BJ (cell line): ENCODE data around the gene SPATA24. TPM values are rescaled to one million over a fixed set of nuclear protein-coding genes. Genes with fewer than 3 reads are reported as not detected.

Experiments used
- CTCF ChIA-PET: fragments of 350-600 bp; formaldehyde crosslinking; extraction: SDS; loops from one replicate; lab custom pipeline; 2021; ENCODE audit warnings: antibody characterized with exemption, inconsistent platforms; lab: Yijun Ruan, JAX
- POLR2A ChIA-PET: fragments of 300-600 bp; sonication (Branson Sonifier 250); formaldehyde crosslinking; extraction: SDS; loops from one replicate; lab custom pipeline; 2021; ENCODE audit warnings: antibody characterized with exemption; lab: Charles Lee
- DNase-seq: peaks from one replicate; pipeline ENCODE4 v3.0.0-alpha.2; 2011; ENCODE audit warnings: low read depth
- H3K27me3 ChIP-seq: 2 replicates; pipeline ENCODE4 v1.6.0; 2011; ENCODE audit warnings: low read length; ENCODE audit not compliant: control insufficient read depth, insufficient read depth
- H3K36me3 ChIP-seq: 2 replicates; pipeline ENCODE4 v1.5.1; 2011; ENCODE audit warnings: low read length; ENCODE audit not compliant: control insufficient read depth, insufficient read depth
- H3K4me3 ChIP-seq: 2 replicates; pipeline ENCODE4 v1.5.1; 2011; ENCODE audit warnings: low read depth, mild to moderate bottlenecking, control low read depth, low read length
- CTCF ChIP-seq: IDR thresholded peaks from 2 replicates; pipeline ENCODE4 v1.5.1; 2011; ENCODE audit warnings: low read depth, mild to moderate bottlenecking, control low read depth, inconsistent platforms, low read length, moderate library complexity; ENCODE audit not compliant: insufficient read depth
- polyA plus RNA-seq: library from polyadenylated mRNA; depleted of rRNA; stranded (reverse); fragments of >200 nt; gene quantifications from 2 replicates; pipeline ENCODE4 v1.2.3, GENCODE V29; 2011

The SPATA24 gene
- polyA plus RNA-seq, 1 experiment: 3.4 TPM

- H3K4me3 ChIP-seq: no peak overlapping the region
- CTCF ChIA-PET: interaction anchor here (1.2 to 4.0 kb wide), 3 partner anchors 98 to 103 kb away, joined by 3 to 18 read pairs (median 5); no protein-coding TSS in a partner anchor
- POLR2A ChIA-PET: no interaction called here
- TF ChIP-seq CTCF: no peak
- H3K27me3 ChIP-seq: no peaks in the 10 kb centered on the region
- no peak for DNase-seq
- H3K36me3 ChIP-seq: peaks cover 6% of the 10 kb centered on the region
Measured at GRCh38 chr5:139415869-139416268, 12.0 kb upstream of the SPATA24 start.

- no peak for TF ChIP-seq CTCF
- POLR2A ChIA-PET: no interaction called here
- CTCF ChIA-PET: interaction anchor here (1.2 to 4.0 kb wide), 3 partner anchors 98 to 103 kb away, joined by 3 to 18 read pairs (median 5); no protein-coding TSS in a partner anchor
Measured at GRCh38 chr5:139415221-139415861, 11.5 kb upstream of the SPATA24 start.

GRCh38 chr5:139414581-139415130 is 10.8 kb upstream of the SPATA24 start:
- no peak for DNase-seq
- Histone ChIP-seq H3K27me3 (no peaks in the 10 kb centered on the region), H3K36me3 (peaks cover 6% of the 10 kb centered on the region), H3K4me3 (no peak overlapping the region)
- TF ChIP-seq CTCF: no peak
- POLR2A ChIA-PET: no interaction called here
- CTCF ChIA-PET: interaction anchor here (4.0 kb wide), 1 partner anchor 99 kb away, joined by 18 read pairs; no protein-coding TSS in a partner anchor

More at GRCh38 chr5:139415221-139415861, 11.5 kb upstream of the SPATA24 start:
- Histone ChIP-seq H3K4me3 (no peak overlapping the region), H3K36me3 (peaks cover 6% of the 10 kb centered on the region), H3K27me3 (no peaks in the 10 kb centered on the region)
- no peak for DNase-seq

GRCh38 chr5:139413963-139414362 is 10.1 kb upstream of the SPATA24 start:
- Histone ChIP-seq H3K36me3 (peaks cover 6% of the 10 kb centered on the region), H3K4me3 (no peak overlapping the region), H3K27me3 (no peaks in the 10 kb centered on the region)
- POLR2A ChIA-PET: no interaction called here
- DNase-seq: no peak
- CTCF ChIA-PET: interaction anchor here (1.0 to 4.0 kb wide), 2 partner anchors 16 to 100 kb away, joined by 3 to 18 read pairs; no protein-coding TSS in a partner anchor
- no peak for TF ChIP-seq CTCF

- Histone ChIP-seq H3K27me3 (no peaks in the 10 kb centered on the region), H3K36me3 (peaks cover 5% of the 10 kb centered on the region; the same call in 1 of the 2 replicates), H3K4me3 (no peak overlapping the region)
- TF ChIP-seq CTCF: no peak
- no peak for DNase-seq
- POLR2A ChIA-PET: no interaction called here
- CTCF ChIA-PET: interaction anchor here (0.9 to 4.0 kb wide), 3 partner anchors 9 to 101 kb away, joined by 3 to 18 read pairs (median 4); no protein-coding TSS in a partner anchor
Measured at GRCh38 chr5:139413153-139413552, 9.3 kb upstream of the SPATA24 start.
